ENCODE data around the gene LAMA2. TPM values are rescaled to one million over a fixed set of nuclear protein-coding genes. Genes with fewer than 3 reads are reported as not detected.
"Not testable (repeated sequence)": the region's sequence is repeated elsewhere in the genome, so short reads cannot be mapped to it uniquely, and the experiment has no call there.

The LAMA2 gene
- polyA plus RNA-seq, 3 donors = 31.7 to 48.2 (median 36.7) TPM

DNA sequence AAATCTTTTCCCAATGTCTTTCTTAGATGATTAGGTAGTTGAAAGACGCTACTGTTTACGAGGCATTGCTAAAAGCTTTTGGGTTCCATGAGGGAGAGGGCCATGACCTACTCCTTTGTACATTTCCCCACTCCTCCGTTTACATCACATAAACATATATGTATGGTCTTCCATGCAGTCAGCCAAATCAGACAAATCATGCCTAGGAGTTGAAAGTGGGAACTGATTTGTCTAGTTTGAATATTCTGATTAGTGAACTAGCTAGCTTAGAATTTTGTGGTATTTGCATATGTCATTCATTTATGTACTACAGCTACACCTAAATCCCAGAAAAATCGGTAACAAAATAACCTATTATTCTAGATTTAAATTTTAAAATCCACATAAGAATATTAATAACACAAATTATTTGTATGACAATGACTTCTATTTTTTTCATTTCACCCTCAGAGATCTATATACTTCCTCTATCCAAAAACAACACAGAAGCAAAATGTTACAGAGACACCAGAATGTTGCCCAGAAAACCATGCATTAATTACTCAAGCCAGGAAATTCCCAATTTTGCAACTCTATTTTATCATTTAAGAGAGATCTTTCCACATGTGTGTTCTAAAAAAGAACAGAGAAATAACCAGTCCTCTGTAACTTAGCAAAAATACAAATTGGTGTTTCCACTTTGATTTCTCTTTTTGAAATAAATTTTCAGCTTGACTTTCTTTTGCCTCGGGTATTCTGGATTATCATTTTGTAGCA, 231.9 kb downstream of the LAMA2 start:
- DNase-seq (ENCODE audit: low read depth in 3 of 3, low spot score in 2 of 3) = no peak

DNA sequence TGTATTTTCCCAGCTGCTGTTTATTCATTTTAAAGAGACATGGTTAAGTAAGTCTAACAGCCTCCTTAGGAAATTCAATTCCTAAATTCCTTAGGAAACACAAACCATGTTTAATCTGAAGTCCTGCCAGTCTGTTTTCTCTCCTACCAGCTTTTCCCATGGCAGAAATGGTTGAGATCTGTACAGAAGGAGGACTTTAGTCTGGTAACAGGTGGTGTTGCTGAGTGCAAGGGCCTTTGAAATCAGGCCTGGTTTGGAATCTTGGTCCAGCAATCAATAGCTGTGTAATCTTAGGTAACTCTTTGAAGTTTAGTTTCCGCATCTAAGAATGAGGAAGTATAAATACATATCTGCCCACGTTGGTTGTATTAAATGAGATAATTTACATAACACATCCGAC, 232.5 kb downstream of the LAMA2 start:
- no peak for DNase-seq (ENCODE audit: low read depth in 3 of 3, low spot score in 2 of 3)

DNA sequence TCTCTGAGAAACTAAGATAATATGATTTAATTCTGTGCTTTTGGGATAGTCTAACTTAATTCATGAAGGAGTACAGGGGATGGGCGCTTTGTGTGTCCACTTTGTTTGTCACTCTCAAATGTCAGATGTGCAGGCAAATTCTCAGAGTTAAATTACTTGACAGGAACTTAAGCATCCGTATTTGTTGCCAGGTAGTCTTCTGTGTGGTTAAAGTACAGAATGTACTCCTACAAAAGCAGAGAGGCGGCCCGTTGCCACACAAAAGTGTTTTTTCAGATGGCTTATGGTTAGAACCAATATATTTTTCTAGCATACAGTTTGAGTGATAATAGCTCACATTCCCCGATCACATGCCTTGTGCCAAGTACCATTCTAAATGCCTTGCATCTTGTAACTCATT, 234.4 kb downstream of the LAMA2 start:
- DNase-seq (ENCODE audit: low read depth in 3 of 3, low spot score in 2 of 3) = no peak

DNA sequence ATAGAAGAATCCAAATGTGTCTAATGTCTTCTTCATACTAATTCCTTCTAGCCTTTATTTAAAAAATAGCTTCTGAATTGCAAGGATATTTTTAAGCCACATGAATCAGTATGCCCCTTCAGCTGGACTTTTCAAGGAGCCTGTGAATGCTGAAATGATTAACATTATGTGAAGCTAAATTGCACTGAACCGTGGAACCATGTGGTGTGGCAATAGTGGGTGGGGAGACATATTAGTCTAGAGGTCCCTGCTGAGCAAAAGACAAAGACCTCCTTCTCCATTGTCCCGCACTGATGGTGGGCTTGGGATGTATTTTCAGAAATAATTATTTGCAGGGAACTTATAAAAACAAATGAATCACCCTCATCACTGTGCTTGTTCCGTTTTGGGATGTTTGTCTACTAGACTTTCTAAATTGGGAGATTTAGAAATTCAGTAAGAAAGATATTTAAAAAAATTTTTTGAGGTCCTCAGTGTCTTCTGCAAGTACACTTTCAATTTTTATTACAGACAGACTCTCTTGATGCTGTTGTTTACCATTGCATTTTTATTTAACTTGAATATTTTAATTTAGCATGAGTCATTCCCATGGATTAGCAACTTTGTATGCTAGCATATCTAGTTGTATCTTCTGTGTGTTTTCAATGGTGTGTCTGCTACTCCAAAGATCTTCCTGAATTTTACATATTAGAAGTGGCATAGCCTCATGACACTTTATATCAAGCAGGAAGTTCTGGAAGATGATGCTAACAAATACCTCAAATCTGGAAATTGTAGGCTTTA, 238.1 kb downstream of the LAMA2 start:
- DNase-seq (ENCODE audit: low read depth in 3 of 3, low spot score in 2 of 3) = no peak

DNA sequence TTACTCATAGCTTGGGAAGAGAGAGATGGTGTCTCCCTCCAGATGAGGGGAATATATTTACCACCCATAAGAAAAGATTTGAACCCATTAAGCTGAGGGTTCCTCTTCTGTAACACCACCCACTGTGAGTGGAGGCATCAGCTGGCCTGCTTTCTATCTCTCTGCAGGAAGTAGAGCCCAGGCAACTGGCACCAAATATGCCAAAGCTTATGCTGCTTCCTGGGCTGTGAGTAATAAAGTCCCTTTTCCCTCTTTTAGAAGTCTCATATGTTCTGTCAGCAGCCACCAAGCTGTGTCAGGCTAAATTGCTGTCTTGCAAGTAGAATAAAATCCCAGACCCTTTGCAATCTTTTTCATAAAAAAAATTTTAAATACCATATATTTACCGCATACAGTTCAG, 241.4 kb downstream of the LAMA2 start:
- DNase-seq (ENCODE audit: low read depth in 3 of 3, low spot score in 2 of 3) = no peak

DNA sequence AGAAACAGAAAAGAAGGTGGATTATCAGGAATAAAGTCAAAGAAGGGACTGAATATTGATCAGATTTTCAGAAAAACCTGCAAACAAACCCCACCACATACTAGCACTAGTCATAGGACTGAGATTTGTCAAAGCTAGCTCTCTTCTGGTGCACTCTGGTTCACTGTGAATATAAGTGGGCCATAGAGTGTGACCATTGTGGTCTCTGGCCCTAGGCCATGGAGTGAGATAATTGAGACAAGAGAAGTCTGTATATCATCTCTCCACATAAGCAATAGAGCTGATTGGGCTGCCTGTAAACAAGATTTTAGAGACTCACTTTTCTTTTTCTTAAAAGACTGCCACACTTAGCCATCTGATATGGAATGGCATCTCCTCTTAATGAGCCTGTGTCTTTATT, 247.2 kb downstream of the LAMA2 start:
- DNase-seq (ENCODE audit: low read depth in 3 of 3, low spot score in 2 of 3) = no peak

DNA sequence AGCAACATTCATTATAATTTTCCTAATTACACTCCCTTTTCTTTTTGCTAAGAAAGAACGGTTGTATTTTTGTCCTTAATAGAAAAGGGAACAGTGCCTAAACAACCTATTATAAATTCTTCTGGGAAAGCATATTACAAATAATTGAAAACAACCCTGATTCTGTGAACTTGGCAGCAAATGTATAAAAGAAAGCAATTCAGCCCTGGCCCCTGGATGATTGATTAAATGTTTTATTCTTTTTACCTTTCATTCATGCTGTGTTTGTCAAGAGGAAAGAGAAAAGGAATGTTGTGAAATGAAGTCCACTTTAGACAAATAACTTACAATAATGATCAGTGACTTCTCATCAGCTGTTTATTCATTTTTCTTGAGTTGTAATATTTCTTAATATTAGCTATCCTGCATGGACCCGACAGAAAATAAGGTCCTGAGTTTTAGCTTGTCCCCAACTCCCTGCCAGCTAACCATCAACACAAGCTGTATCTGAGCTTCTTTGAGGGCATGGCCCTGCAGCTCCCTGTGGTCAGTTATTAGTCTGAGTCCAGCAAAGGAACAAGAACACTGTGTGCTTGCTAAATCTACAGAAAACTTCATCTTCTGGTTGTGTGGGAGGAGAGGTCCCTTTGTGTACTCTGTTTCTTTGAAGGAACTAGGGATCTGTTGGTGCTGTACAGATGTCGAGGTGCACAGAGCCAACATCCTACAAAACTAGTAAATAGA, 248.2 kb downstream of the LAMA2 start:
- no peak for DNase-seq (ENCODE audit: low read depth in 3 of 3, low spot score in 2 of 3)

DNA sequence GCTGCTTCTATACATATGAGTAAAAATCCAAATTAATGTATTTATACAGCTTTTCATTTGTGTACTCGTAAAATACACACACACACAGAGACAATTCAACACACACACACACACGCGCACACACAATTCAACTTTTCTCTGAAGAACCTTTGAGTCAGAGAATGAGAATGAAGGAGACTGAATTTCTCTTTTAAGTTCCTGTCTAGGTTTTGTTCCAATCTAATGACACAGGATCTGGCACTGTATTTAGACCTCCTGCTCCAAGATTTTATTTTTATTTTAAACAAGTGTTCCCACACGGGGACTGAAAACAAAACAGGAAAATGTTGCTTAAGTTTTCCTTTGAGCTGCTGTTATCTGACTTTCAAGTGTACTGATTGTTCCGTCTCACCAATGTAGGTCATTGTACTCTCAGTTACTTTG, 250.8 kb downstream of the LAMA2 start:
- DNase-seq (ENCODE audit: low read depth in 3 of 3, low spot score in 2 of 3) = no peak

DNA sequence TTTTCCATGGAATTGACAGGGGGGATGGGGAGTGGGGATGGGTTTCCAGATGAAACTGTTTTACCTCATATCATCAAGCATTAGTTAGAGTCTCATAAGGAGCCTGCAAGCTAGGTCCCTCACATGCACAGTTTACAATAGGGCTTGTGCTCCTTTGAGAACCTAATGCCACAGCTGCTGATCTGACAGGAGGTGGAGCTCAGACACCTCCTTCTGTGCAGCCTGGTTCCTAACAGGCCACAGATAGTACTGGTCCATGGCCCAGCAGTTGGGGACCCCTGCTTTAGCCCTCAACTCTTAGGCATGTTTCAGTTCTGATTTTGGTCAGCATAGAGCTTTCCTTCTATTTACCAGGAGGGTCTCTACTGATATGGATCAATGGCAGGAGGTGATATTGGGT, 251.6 kb downstream of the LAMA2 start:
- no peak for DNase-seq (ENCODE audit: low read depth in 3 of 3, low spot score in 2 of 3)

DNA sequence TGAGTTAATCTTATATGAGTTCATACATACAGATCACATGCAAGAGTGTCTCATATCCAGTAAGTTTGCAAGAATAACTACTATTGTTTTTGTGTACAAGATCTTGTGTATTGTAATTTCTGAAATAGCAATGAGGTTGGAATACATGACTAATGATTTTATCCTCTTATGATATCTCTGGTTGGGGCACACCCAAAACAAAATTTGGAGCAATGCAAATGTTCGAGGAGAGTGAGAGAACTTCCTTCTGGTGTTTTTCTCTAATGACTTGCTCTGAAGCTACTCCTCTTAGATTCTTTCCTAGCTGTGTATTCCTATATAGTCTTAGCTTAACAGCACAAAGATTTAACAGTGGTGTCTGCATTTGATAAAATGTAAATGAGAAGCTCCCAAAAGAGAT, 252.5 kb downstream of the LAMA2 start:
- DNase-seq (ENCODE audit: low read depth in 3 of 3, low spot score in 2 of 3) = no peak

DNA sequence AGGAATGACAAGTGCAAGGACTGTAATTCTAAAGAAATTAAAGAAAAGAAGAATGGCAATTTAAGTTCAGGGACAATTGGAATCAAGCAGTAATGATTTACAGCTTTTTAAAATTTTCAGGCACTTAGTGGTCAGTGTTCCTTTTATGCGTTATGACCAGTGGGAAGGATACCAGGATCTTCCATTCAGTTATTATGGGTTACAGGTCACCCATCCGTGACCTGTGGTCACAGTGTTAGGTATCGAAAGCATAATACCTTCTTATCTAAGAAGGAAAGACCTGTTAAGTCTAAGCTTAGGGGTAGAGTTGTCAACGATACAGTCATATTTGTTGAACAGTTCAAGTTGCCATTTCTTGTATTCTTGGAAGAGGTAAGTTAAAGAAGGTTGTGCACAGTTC, 253.8 kb downstream of the LAMA2 start:
- DNase-seq (ENCODE audit: low read depth in 3 of 3, low spot score in 2 of 3) = no peak

DNA sequence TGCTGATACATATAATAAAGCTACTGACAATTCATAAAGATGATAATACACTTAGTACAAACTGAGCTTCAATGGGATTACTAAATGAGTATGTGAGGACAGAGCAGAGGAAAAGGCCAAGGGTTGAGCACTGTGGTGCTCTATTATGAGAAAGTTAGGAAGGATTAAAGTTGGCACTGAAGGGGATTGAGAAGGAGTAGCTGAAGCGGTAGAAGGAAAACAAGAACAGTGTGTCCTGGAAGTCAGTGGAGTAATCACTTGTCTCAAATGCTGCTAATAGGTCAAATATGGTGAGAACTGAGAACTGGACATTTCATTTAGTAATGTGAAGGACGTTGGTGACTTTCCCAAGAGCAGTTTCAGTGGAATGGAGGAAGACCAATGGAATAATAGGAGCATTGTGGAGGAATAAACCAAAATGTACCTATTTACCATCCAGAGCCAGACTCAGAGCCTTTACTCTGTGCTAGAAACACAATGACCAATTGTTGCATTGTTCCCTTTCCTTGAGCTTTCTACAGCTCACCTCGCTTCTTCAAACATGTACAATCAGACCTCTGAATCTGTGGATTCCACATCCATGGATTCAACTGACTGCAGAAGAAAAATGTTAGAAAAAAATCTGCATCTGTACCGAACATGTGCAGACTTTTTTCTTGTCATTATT, 255.9 kb downstream of the LAMA2 start:
- DNase-seq (ENCODE audit: low read depth in 3 of 3, low spot score in 2 of 3) = no peak

DNA sequence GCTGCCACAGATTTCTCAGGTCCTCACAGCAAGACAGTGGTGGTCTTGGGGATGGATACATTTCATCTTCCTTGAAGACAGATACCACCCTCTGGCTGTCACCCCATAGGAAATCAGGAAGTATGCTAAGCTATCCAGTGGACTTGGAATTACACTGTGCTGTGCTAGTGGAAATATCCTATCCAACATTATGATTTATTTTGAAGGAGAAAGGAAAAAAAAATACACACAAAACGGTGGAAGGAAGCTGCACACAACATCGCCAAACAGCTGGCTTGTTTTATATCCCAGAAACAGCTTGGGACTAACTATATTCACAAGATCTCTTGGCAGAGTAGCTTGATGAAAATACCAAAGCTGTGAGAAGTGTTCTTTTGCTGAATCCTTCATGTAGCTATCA, 257.6 kb downstream of the LAMA2 start:
- peak; percentile 21 to 36 (median 33) for DNase-seq (ENCODE audit: low read depth in 3 of 3, low spot score in 2 of 3)

DNA sequence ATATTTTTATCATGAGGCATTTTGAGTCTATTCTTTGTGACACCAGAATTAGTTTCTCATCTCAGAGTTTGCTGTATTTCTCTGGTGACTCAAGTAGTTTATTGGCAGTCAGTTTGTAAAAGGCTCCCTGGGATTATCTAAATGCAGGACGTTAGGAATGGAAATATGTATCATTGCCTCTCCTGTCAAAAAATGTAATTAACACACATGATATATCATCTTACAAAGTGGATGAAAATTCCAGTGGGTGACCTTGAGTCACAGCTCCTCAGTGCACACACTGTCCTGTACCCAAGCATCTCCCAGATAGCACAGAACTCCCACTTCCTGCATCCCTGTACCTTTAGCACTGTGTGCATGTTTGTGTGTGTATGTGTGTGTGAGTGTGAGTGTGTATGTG, 258.6 kb downstream of the LAMA2 start:
- DNase-seq (ENCODE audit: low read depth in 3 of 3, low spot score in 2 of 3) = no peak

DNA sequence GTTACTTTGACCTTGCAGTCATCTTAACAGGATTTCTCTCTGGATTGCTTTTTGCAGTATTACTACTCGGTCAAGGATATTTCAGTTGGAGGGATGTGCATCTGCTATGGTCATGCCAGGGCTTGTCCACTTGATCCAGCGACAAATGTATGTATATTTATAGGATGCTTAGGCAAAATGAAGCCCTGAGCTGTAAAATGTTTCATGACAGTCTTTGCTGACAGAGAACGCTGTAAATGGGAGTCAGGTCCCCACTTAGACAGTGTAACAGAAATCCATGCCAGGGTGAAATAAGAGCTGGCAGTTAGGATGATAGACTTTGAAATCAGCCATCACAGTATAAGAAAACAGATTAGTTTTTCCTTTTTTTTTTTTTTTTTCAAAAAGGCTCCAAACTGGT, 264.0 kb downstream of the LAMA2 start:
- DNase-seq (ENCODE audit: low read depth in 3 of 3, low spot score in 2 of 3) = no peak

DNA sequence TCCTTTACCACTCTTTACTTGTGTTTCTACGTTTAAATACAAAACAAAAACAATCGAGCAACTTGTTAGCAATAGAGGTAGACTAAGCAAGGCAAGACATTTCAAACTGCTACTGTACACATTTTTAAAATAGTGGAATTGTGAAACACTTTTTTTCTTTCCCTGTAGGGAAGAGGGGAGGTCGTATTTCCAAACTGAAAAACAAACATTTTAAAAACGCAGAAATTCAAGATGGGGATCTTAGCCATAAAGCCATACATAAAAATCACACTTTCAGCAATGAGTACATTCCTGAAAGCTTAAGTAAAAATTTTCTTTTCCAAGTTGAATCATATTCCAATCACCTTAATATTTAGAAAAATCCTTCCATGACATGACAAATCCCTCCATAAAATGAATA, 267.6 kb downstream of the LAMA2 start:
- no peak for DNase-seq (ENCODE audit: low read depth in 3 of 3, low spot score in 2 of 3)

DNA sequence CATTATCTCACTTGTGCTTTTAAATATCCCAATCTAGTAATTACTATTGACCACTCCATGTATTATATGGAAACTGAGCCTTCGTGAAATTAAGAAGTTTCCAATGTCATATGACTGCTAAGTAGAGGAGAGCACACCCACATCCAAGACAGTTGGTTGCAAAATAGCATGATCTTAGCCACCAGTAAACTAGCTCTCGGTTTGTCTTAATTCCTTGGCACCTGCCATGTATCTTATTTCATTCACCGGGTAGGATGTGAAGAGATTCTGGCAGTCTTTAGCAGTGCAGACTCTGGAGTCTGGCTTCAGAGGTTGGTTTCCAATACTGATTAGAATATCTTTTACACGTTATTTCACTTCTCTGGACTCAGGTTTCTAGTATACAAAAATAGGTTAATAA, 270.3 kb downstream of the LAMA2 start:
- DNase-seq (ENCODE audit: low read depth in 3 of 3, low spot score in 2 of 3) = no peak

DNA sequence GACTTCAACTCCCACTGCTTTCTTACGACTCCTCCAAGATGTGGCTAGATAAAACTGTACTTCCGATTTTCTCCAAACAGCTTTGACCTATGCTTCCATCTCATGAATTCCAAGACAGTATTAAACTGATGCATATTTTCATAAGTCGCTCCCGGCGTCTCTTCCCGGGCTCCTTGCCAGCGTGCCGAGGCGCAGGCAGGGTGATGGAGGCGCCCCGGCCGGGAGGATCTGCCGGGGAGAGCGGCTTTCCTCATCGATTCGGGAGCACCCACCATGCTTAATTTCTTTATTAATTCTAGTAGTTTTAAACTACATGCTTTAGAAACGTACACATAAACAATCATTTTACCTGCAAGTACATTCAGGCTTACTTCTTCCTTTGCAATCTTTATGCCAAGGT, 276.3 kb downstream of the LAMA2 start:
- DNase-seq (ENCODE audit: low read depth in 3 of 3, low spot score in 2 of 3) = not testable (repeated sequence)

DNA sequence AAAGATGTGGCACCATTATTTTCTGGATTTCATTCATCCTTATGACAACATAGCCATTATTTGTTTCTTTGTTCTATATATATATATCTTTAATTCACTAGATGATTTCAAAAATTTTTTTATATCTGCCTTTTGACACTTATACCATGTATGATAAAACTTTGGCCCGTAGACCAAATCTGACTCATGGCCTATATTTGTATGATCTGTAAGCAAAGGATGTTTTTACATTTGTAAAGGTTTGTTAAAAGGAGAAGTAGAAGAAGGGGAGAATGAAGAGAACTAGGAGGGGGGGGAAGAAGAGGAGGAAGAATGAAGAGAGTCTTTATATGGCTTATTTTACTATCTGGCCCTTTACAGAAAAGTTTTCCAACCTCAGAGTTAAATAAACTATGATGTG, 279.7 kb downstream of the LAMA2 start:
- DNase-seq (ENCODE audit: low read depth in 3 of 3, low spot score in 2 of 3) = no peak

DNA sequence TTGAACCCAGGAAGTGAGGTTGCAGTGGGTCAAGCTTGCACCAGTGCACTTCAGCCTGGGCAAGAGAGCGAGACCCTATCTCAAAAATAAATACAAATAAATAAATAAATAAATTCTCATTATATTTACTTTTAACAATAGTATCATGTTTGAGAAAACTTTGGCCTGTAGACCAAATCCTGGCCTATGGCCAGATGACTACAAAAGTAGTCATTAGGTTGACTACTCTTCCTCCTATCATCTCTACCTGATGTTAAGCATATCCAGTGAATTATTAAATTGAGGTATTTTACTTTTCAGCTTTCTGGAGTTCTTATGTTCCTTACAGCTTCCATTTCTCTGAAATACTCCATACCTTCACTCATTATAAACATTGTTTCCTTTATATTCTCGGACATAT, 280.6 kb downstream of the LAMA2 start:
- DNase-seq (ENCODE audit: low read depth in 3 of 3, low spot score in 2 of 3) = no peak

DNA sequence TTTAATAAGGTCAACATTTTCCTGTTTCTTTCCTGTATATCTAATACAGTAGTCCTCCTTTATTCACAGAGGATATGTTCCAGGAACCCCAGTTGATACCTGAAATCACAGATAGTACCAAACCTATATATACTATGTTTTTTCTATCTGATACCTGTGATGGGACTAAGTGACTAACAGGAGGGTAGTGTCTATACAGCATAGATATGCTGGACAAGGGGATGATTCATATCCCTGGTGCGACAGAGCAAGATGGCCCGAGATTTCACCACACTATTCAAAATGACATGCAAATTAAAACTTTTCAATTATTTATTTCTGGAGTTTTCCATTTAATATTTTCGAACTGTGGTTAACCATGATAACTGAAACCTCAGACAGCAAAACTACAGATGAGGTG, 281.1 kb downstream of the LAMA2 start:
- DNase-seq (ENCODE audit: low read depth in 3 of 3, low spot score in 2 of 3) = no peak
